HG02973 (cell line): ENCODE data around the gene SLC39A11.
"Not testable (repeated sequence)": the region's sequence is repeated elsewhere in the genome, so short reads cannot be mapped to it uniquely, and the experiment has no call there.

Experiments used
- ATAC-seq: cut with Tn5 transposase; IDR thresholded peaks from one replicate; pipeline ENCODE4 v1.9.1; 2021; ENCODE audit warnings: moderate library complexity; ENCODE audit not compliant: unreplicated experiment

Gene SLC39A11, protein sequence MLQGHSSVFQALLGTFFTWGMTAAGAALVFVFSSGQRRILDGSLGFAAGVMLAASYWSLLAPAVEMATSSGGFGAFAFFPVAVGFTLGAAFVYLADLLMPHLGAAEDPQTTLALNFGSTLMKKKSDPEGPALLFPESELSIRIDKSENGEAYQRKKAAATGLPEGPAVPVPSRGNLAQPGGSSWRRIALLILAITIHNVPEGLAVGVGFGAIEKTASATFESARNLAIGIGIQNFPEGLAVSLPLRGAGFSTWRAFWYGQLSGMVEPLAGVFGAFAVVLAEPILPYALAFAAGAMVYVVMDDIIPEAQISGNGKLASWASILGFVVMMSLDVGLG

DNA sequence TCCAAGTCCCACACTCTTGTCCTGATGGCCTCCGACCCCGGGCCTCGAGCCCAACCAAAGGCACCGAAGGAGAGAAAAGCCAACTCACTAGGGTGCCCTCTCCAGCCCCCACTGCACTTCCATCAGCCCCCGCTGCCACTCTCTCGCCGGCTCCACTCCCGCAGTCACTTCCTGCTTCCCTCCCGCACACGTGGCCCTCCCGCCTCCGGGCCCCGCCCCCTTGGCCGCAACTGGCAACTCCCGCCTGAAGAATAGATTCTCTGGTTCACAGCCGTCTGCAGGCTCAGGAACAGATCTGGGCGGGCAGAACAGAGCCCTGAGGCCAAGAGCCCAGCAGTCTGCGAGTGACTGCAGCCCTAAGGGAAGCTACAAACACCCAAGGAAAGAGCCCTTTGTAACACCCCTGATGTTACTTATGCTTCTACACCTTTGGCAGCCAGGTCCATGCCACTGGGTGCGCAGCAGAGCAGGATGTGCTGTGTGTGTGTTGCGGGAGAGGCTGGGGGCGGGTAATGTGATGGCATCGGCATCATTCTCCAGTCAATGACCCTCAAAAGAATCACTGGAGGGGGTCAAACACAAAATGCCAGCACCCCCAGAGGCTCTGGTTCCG is at the start of gene SLC39A11:
SLC39A11 (minus strand) TSS at position 166 of the 613 bp plus-strand sequence. CDS start 3,924 bp downstream, outside the sequence.
- peak; percentile 99 for ATAC-seq

DNA sequence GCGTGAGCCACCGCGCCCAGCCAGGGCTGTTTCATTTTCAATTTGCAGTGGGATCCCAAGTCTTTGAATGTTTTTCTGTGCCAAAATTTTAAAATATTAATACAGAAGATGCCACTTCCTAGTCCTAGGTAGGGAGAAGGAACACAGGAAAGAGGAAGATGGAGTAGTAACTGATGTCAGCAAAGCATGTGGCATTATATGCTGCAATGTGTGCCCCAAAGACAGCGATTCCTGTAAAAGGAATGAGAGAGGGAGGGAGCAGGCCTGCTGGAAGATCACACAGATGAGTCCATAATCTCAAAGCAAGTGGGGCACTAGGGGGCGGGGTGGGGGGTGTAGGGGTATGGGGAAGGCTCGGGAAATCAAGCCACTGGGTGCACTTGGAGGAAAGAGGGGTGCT is 48.9 kb upstream of the SLC39A11 start:
- ATAC-seq = no peak

DNA sequence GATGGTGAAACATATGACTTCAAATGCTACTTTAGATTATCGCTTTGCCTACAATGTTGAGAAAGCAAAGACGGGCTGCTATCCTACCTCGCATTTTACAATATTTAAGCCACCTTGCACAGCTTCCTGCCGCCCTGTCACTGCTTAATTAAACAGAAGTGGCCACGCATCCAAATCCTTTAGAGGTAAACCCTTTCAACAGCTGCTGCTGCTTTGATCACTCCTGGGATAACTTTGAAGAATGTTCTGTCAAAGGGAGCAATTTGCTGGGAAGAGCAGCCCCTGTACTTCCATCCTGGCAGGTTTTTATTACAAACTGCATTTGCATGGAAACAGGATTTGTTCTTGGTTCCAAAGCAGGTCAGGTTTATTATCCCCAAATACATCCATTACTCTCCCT is 48.1 kb upstream of the SLC39A11 start:
- no peak for ATAC-seq

DNA sequence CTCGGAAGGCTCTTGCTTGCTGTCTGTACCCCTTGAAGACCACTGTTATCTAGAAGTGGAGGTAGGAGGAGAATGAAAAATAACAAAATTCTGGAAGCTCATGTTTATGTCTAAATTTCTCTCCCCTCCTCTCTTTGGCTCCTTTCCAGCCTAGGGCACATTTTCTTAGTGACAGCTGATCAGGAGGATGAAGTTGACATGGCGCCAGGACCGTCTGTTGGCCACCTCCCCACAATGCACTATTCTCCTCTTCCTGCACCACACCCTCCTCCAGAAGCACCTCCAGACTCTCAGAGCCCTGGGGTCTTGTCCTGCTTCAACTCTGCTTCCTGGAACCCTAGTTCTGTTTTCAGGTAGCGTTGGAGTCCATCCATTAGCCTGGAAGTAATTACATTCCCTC is 46.8 kb upstream of the SLC39A11 start:
- ATAC-seq = no peak

DNA sequence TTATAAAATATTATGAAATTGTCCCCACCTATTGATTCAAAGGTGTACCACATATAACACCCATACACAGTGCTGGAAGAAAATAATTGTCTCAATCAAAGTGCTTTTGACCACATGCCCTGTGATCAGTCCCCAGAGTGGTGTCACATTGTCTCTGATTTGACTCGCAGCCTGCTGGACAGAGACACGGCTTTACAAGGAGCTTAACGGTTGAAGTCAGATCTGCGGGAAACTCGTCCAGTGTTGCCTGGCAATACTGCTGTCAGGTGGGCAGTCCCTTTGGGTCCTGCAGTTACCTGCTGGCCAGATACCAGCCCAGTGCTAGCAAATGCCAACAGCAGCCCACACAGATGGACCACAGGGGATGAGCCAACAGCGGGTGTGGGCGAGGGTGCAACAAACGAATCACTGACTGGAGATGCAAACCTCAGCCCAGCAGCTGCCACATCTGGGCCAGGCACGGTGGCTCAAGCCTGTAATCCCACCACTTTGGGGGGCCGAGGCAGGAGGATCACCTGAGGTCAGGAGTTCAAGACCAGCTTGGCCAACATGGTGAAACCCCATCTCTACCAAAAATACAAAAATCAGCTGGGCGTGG is 46.2 kb upstream of the SLC39A11 start:
- no peak for ATAC-seq

DNA sequence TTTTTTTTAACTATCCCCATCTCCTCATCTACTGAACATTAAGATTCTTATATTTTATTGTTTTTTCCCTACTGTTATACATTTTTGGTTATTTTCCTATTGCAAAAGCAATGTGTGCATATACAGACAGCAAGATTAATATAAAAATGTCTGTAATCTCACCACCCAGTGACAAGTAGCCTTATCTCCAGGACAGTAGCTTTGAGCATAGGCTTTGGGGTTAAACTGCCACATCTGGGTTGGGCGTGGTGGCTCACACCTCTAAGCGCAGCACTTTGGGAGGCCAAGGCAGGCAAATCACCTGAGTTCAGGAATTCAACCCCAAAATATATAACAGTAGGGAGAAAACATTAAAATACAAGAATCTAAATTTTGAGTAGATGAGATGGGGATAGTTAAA is 44.9 kb upstream of the SLC39A11 start:
- no peak for ATAC-seq

DNA sequence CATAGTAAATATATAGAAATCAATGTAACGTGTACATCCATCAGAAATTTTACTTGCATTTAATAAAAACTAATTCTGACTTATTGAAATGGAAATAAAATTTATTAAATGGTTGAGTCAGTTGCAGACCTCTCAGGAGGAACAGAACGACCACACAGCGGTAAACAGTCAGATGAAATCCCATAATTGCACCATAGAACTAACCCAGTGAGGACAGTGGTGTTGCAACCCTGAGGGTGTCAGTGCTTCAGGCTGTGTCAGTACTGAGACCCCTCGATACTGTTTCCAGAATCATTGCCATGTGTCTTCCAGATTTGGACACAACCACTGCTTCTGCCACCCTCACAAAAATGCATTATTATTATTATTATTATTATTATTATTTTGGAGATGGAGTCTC is 43.3 kb upstream of the SLC39A11 start:
- ATAC-seq = no peak

DNA sequence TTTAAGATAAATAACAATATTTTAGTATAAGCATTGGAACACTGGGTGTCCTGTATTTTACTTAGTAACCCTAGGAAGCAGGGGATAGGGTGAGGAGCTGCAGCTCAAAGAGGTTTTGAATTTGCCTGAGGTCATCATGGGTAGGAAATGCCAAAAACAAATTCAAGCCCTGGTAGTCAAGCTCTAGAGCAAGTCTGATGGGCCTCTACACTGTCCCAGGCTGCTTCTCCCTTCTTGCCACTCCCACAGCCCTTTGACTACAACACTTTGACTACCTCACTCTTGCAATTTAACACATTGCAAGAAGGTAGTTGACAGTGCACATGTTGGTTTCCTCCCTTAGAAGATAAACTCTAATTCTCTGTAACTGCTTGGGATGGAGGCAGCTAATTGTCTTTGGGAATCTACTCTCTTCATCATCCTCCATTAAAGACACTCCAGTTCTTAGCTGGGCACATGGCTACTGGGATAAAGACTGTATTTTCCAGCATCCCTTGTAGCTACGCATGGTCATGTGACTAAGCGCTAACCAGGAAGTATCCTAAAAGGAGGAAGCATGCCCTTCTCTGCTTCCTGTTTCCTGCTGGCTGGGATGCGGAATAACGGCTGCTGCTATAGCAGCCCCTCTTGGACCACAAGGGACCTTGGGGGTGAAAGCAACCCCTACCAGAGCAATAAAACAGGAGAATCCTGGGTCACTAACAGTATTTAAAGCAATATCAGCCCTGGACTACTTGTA is 41.6 kb upstream of the SLC39A11 start:
- ATAC-seq = no peak

DNA sequence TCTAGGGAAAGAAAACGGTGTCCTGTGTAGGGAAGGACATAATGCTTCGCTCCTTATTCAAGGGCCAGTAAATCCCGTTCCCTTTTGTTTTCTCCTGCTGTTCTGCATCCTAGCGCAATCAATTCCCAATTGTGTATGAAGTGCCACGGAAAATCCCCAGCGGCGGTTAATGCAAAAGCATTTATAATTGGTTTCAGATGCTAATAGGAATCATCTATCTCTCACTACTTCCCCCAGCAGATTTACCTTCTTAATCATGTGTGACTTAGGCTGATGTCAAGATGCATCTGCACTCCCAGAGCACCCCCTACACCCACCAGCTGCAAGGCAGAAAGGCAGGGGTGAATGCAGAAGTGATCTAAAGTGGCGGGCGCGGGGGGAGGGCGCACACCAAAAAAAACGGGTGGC is 39.6 kb upstream of the SLC39A11 start:
- ATAC-seq = no peak

DNA sequence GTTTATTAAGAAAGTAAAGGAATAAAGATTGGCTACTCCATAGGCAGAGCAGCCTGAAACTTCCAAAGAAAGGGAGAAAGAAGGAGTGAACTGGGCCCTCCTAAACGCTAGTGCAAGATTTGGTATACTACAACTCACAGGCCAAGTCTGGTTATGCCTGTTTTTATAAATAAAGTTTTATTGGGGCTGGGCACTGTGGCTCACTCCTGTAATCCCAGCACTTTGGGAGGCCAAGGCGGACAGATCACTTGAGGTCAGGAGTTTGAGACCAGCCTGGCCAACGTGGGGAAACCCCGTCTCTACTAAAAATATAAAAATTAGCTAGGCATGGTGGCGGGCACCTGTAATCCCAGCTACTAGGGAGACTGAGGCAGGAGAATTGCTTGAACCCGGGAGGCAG is 39.0 kb upstream of the SLC39A11 start:
- ATAC-seq = not testable (repeated sequence)

DNA sequence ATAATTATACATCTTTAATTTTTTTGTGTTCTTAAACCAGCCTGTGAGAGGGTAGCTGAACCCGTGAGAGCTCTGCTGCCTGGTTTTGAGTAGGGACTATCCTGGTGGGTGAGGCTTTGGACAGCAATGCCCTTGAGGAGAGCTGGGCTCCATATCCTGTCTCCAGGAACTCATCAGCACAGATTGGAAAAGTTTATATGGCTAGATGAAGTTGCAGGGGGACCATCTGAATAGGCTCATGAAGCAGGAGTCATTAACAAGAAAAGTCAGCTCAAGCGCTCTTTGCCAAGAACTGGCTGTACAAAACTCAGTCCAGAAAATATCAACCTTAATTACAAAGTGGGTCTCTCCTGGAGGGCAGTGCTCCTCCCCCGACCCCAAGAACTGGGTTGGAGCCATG is 38.5 kb upstream of the SLC39A11 start:
- no peak for ATAC-seq

DNA sequence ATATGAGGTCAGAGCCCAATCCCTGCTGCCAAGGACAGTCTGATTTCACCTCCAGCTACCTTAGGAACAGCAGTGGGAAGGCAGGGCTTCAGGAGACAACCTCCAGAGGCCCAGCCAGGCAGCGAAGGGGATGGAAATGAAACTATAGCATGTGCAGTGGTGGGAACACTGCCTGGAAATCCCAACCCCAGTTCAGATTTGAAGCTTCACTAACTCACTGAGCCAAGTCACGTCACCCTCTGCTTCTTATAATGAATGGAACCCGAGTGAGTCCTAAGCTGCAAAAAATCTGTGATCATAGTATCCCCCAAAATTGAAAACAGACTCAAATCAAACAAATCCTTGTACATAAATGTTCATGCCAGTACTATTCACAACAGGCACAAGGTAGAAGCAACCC is 36.0 kb upstream of the SLC39A11 start:
- ATAC-seq = no peak

DNA sequence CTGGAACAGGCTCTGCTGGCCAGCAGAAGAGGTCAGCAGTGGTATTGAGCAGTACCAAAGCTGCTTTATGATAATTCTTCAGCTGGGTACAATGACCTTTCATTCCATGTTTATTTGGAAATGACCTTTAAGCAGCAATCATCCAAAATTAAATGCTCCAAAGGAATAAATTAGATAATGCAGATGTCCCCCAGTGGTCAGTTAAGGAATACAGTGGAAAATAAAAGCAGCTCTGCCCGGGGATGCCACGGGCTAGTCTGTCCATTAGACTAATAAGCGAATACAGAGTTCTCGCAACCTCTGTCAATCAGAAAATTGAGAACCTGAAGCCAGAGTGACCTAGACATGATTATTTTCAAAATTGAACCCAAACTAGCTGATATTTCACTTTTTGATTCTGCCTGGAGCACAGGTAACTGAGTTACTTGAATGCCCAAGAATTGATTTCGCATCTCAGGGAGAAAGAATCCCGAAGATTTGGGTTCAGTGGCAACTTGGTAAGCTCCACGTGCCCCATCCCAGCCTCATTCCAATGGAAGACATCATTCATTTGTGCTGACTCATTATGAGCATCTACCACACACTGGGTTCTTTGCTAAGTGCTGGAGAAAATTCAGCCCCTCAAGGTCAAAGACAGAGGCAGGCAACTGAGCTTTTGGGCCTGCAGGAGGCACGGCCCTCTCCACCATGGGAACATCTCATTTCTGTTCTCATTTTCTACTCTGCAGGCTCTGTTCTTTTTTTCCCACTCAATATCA is 34.4 kb upstream of the SLC39A11 start:
- no peak for ATAC-seq

DNA sequence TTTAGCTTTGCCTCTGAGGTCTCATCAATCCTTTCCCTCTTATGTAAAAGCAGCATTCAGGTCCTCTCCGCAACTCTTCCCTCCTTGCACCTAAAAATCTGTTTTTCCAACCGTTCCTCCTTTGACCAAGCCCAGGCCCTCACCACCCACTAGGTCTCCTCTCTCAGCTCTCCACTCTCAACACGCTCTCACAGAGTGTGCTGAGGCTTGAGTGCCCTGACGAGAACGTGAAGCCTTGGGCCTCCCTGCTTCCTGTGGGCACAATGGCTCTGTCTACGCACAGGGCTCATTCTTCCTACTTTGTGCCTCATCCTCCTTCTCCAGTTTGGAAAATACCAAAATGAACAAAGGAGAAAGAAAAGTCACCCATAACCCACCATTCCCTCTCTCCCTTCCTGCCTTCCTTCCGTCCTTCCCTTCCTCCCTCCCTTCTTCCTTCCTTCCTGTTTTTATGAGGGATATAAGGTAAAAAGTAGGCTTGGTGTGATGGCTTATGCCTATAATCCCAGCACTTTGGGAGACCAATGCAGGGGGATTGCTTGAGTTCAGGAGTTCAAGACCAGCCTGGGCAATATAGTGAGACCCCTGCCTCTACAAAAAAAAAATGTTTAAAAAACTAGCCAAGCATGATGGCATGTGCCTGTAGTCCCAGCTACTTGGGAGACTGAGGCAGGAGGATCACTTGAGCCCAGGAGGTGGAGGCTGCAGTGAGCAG is 31.3 kb upstream of the SLC39A11 start:
- no peak for ATAC-seq

DNA sequence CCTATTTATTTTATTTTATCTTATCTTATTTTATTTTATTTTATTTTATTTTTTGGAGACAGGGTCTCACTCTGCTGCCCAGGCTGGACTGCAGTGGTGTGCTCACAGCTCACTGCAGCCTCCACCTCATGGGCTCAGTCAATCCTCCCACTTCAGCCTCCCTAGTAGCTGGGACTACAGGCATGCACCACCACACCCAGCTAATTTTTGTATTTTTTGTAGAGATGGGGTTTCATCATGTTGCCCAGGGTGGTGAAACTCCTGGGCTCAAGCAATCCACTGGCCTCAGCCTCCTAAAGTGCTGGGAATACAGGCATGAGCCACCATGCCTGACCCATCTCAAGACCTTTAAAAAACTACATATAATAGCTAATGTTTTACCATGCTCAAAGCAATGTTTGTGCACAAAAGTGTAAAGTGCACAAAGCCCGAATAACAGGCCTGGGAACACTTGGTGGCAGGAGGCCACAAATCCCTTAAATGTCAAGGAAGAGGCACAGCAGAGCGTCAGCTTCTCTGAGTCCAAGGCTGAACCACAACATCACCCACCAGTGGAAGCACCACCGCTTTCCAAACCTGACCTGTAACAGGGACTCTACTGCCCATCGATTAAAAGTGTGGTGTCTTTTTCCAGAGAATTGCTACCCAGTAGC is 30.6 kb upstream of the SLC39A11 start:
- no peak for ATAC-seq

DNA sequence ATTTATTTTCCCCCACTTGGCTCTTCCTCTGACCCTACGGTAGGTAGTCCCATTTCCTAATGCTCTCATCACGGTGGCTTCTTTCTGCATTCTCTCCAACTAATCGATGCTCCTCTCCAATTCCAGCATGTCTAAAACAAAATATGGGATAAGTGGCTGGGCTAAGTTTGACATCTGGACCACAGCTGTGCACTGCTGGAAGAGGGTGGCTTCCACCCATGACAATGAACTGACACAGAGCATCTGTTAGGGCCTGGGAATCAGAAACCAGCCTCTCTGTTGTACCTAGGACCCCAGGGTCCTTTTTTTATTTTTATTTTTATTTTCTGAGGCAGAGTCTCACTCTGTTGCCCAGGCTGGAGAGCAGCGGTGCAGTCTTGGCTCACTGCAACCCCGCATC is 29.0 kb upstream of the SLC39A11 start:
- ATAC-seq = no peak

DNA sequence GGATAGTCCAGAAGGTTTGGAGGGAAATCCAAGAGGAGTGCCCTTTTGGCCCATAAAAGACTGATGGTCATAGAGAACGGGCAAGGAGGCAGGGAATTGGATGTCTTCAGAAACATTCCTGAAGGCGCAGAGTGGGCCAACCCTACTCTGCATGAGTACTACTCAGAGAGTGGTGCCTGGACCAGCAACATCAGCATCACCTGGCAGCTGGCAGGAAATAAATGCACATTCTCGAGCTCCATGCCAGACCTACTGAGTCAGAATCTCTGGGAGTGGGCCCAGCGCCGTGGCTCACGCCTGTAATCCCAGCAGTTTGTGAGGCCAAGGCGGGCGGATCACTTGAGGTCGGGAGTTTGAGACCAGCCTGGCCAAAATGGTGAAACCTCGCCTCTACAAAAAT is 27.1 kb upstream of the SLC39A11 start:
- no peak for ATAC-seq

DNA sequence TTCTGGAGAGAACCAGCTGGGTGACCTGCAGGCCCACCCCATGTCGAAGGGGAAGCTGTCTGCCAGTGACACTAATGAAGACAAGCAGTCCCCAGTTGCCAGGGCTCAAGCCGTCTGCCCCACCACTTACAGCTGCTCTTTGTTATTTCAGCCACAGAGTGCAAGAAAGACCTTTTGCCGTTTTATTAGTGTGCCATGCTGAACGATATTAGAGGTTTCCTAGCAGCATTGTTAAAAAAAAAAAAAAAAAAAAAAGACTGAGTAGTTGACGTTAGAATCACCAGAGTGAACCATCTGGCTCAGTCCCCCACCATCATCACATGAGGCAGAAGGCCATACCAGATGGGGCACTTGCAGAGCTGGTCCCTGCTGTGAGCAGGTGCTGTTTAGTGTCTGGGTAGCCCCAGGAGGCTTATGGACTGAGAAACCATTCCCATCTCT is 26.5 kb upstream of the SLC39A11 start:
- no peak for ATAC-seq

DNA sequence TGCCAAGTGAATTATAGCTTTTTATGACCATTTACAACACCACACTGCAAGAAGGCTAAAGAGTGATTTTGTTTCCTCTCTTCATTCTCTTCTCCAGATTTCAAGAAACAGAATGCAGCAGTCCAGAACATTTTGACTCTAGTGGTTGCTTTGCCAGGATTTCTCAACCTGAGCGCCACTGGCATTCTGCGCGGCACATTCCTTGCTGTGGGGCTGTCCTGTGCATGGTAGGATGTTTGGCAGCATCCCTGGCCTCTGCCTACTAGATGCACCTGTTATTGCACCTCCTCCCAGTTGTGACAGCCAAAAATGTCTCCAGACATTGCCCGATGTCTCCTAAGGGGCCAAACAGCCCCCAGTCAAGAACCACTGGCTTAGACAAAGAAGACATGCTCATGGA is 25.7 kb upstream of the SLC39A11 start:
- no peak for ATAC-seq

DNA sequence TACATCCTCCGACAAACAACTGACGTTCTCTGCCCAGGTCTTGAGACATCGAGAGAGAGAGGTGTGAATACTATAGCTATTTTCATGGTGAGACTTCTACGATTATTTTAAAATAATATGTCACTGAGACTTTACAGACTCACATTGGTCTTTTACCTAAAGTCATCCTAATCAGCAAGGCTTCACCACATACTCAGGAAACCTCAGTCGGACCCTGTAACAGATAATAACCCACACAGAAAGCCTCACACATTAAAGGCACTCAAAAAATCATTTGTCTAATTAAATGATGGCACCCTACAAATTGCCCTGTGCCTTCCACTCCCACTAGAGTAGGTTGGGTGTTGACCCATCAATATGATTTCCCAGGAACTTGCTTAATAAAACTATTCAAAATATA is 19.8 kb upstream of the SLC39A11 start:
- no peak for ATAC-seq
